ENCODE measurements around the gene HIP1R. TPM values are rescaled to one million over a fixed set of nuclear protein-coding genes. Genes with fewer than 3 reads are reported as not detected.

The HIP1R gene
- total and polyA plus RNA-seq, 8 donors = 23.7 to 36.7 (median 30.4) TPM

- no peaks in the 10 kb centered on the region for H3K9me3 ChIP-seq
- DNase-seq (peak in 3 of 4 donors; percentile 79 to 85 (median 80)), ATAC-seq (peak; percentile 82)
- no peaks in the 10 kb centered on the region for H3K27me3 ChIP-seq
- H3K4me3 ChIP-seq = peak overlapping the region; percentile 14 to 26
- H3K36me3 ChIP-seq = peaks cover 0 to 36% of the 10 kb centered on the region in 2 donors
- H3K27ac ChIP-seq = peak overlapping the region; percentile 87 to 91
- TF ChIP-seq, protein P1, sequence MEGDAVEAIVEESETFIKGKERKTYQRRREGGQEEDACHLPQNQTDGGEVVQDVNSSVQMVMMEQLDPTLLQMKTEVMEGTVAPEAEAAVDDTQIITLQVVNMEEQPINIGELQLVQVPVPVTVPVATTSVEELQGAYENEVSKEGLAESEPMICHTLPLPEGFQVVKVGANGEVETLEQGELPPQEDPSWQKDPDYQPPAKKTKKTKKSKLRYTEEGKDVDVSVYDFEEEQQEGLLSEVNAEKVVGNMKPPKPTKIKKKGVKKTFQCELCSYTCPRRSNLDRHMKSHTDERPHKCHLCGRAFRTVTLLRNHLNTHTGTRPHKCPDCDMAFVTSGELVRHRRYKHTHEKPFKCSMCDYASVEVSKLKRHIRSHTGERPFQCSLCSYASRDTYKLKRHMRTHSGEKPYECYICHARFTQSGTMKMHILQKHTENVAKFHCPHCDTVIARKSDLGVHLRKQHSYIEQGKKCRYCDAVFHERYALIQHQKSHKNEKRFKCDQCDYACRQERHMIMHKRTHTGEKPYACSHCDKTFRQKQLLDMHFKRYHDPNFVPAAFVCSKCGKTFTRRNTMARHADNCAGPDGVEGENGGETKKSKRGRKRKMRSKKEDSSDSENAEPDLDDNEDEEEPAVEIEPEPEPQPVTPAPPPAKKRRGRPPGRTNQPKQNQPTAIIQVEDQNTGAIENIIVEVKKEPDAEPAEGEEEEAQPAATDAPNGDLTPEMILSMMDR (IDR thresholded peaks at IDR 0.05) = no peak
- H3K4me1 ChIP-seq = peaks cover 45 to 82% of the 10 kb centered on the region in 2 donors
- intact Hi-C loops (cut with DNase I) = no loop called here
Observed at GRCh38 chr12:122871851-122872780, 36.9 kb downstream of the HIP1R start.

DNA sequence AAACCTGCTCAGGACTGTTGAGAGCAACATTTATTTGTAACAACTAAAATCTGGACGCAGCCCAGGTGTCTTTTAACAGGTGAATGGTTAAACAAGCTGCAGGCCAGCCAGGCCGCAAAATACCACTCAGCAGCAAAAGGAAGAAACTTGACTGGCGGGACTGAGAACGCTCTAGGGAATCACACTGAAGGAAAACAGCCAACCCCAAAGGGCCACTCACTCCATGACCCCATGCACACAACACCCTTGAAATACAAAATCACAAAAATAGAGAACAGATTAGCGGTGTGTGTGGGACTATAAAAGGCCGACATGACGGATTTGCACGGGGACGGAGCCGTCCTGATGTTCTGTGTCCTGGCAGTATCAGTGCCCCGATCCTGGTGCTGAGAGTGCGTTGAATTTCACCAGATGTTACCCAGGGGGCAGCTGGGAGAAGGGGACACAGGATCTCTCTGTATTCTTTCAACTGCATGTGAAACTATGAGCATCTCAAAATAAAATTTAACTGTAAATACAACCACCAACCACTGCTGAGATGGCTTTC, 37.6 kb downstream of the HIP1R start:
- Histone ChIP-seq H3K9me3 (no peaks in the 10 kb centered on the region), H3K4me1 (peaks cover 45 to 89% of the 10 kb centered on the region in 2 donors), H3K36me3 (peaks cover 0 to 28% of the 10 kb centered on the region in 2 donors), H3K27ac (peak overlapping the region; percentile 87 to 91), H3K27me3 (no peaks in the 10 kb centered on the region), H3K4me3 (no peak overlapping the region)
- ATAC-seq (peak; percentile 35), DNase-seq (no peak)
- intact Hi-C loops (cut with DNase I) = no loop called here
- TF ChIP-seq, protein P1 (IDR thresholded peaks at IDR 0.05) = no peak

DNA sequence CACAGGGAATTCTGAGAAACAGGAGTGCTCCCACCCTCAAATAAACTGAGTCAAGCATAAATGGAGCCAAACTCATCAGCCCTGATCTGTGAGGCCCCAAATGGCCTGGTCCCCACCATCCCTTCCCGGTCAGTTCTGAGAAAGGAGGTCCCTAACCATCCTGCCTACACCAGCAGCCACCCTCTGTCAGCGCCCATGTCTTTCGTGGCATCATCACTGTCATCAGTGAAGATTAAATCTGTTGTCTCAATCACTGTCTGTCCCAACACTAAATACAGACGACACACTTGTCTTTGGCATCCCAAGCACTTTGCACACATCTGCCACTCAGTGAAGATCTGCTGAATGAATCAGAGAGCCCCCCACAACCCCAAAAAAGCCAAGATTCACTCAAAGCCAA, 38.3 kb downstream of the HIP1R start:
- H3K36me3 ChIP-seq = peaks cover 0 to 22% of the 10 kb centered on the region in 2 donors
- DNase-seq (no peak), ATAC-seq (no peak)
- intact Hi-C loops (cut with DNase I) = no loop called here
- no peaks in the 10 kb centered on the region for H3K27me3 ChIP-seq
- H3K9me3 ChIP-seq = no peaks in the 10 kb centered on the region
- peaks cover 45 to 91% of the 10 kb centered on the region in 2 donors for H3K4me1 ChIP-seq
- H3K27ac ChIP-seq = peak overlapping the region in 1 of 2 donors; percentile 91
- H3K4me3 ChIP-seq = no peak overlapping the region
- TF ChIP-seq, protein P1 (IDR thresholded peaks at IDR 0.05) = no peak

DNA sequence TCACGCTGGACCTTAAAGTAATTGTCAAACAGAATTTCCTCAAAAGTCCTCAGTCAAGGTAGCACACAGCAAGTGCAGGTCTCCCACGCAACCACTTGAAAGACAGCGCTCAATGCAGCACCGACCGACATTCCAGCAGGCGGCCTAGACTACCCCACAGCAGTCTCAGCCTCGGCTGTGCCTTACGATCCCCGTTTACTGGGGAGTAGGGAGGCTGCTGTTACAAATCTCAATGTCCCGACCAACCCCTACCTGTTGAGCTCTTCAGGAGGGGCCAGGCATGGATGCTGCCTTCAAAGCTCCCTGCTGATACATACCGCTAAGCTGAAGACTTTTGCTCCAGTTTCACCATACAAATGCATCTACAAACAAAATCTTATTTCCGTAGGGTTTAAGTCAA, 38.8 kb downstream of the HIP1R start:
- intact Hi-C loops (cut with DNase I) = loop anchor here in 1 of 2 donors (2.0 kb wide), 1 partner anchor 35 kb away; no protein-coding TSS in a partner anchor
- Histone ChIP-seq H3K4me1 (peaks cover 45 to 96% of the 10 kb centered on the region in 2 donors), H3K9me3 (no peaks in the 10 kb centered on the region), H3K36me3 (peaks cover 0 to 17% of the 10 kb centered on the region in 2 donors), H3K27me3 (no peaks in the 10 kb centered on the region), H3K4me3 (no peak overlapping the region), H3K27ac (peak overlapping the region in 1 of 2 donors; percentile 91)
- DNase-seq = no peak
- peak; percentile 9 for ATAC-seq
- TF ChIP-seq, protein P1 (IDR thresholded peaks at IDR 0.05) = no peak

All from left lung (tissue), 10 donors.